Stomach (tissue), 4 donors: ENCODE measurements around the gene LCN1.

Experiments used
- CTCF ChIP-seq, 7 experiments: fragments of 450-650 bp in 4 of 7; fragments of 200-600 bp in 3 of 7; sonication (generic) in 3 of 7; IDR thresholded peaks; one replicate each; pipeline ENCODE4 v1.5.1; 2016 to 2019; ENCODE audit warnings: antibody characterized with exemption in 7 of 7, control low read depth in 2 of 7, mild to moderate bottlenecking in 1 of 7
- EP300 ChIP-seq: sonication (generic); formaldehyde crosslinking; IDR thresholded peaks from one replicate; pipeline ENCODE4 v1.6.1; 2017; ENCODE audit warnings: antibody characterized with exemption
- POLR2A ChIP-seq, 4 donors: fragments of 450-650 bp; IDR thresholded peaks; one replicate each; pipeline ENCODE4 v1.6.1; 2016; ENCODE audit warnings: antibody characterized with exemption in 4 of 4, control low read depth in 2 of 4, mild to moderate bottlenecking in 1 of 4, moderate library complexity in 1 of 4
- POLR2AphosphoS5 ChIP-seq, 3 donors: sonication (generic); formaldehyde crosslinking; IDR thresholded peaks; one replicate each; pipeline ENCODE4 v1.6.1; 2016; ENCODE audit warnings: antibody characterized with exemption in 3 of 3

GRCh38 chr9:135551031-135551430 is 29.8 kb downstream of the LCN1 start:
- no peak for TF ChIP-seq POLR2AphosphoS5 (IDR thresholded peaks at IDR 0.05)
- TF ChIP-seq POLR2A (IDR thresholded peaks at IDR 0.05): no peak
- no peak for TF ChIP-seq CTCF (IDR thresholded peaks at IDR 0.05)
- TF ChIP-seq EP300: no peak
